ENCODE data around the gene ZC2HC1B. TPM values are rescaled to one million over a fixed set of nuclear protein-coding genes. Genes with fewer than 3 reads are reported as not detected.

The ZC2HC1B gene
- total and polyA plus RNA-seq, 4 donors = 0.28 TPM; not detected in 3

DNA sequence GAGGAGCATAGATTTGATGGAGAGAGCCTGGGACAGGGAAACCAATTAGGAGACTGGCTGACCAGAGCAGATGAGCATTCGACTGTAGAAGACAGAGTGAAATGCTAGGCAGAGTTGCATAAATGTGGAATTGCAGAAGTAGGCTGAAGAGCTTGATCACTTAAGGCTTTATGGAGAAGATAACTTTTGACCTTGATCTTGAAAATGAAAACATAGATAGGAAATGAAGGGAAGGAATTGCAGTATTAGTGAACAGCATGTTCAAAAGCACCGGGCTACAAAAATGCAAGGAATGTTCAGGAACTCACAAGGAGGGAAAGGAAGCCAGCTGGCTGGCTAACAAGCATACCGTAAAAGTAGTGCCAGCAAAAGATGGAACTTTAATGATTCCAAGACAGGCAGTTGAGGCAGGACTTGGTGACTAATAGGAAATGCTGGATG is 41.7 kb upstream of the ZC2HC1B start:
- H3K27ac ChIP-seq (ENCODE audit: low read depth in 1 of 2, low read length in 1 of 2) = no peak overlapping the region
- DNase-seq (no peak), ATAC-seq (ENCODE audit: insufficient read depth, low FRiP score) (peak; percentile 34)

DNA sequence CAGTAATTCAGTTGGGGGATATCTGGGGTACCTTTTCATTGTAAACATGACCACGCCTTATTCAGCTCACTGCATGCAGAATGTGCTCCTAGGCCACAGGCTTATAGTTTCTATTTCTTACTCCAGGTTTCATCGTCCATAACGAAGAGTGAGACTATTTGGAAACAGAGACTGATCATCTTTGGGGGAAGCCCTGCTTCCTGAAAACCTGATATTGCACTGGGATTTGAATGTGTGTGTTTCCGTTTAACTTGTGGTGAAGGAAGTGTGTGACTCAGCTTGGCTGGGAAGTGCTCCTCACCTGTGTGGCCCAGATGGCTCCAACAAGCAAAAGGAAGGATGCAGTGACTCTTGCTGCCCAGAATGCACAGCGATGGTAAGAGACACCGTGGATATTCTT is 40.7 kb upstream of the ZC2HC1B start:
- WGBS, 2 donors = 47 to 63% methylated on average over 6 of the region's 6 CpGs
- Histone ChIP-seq H3K9me3 (ENCODE audit: control insufficient read depth in 4 of 4, insufficient read depth in 3 of 4, low read length in 3 of 4) (no peaks in the 10 kb centered on the region), H3K36me3 (ENCODE audit: control insufficient read depth in 4 of 4, insufficient read depth in 4 of 4, low read length in 4 of 4) (peaks cover 2 to 17% (median 5%) of the 10 kb centered on the region in 4 donors), H3K4me1 (ENCODE audit: control insufficient read depth in 5 of 5, insufficient read depth in 5 of 5, low read length in 5 of 5) (peaks cover 0 to 10% (median 6%) of the 10 kb centered on the region in 5 donors), H3K4me3 (no peak overlapping the region), H3K9ac (ENCODE audit: insufficient read depth in 1 of 2, low read length in 2 of 2) (no peak overlapping the region), H3K27ac (ENCODE audit: low read depth in 1 of 2, low read length in 1 of 2) (no peak overlapping the region), H3K27me3 (ENCODE audit: control insufficient read depth in 3 of 3, insufficient read depth in 3 of 3, low read length in 2 of 3) (no peaks in the 10 kb centered on the region)
- DNase-seq (peak in 1 of 3 donors; percentile 15), ATAC-seq (ENCODE audit: insufficient read depth, low FRiP score) (no peak)
- TF ChIP-seq, protein P1, sequence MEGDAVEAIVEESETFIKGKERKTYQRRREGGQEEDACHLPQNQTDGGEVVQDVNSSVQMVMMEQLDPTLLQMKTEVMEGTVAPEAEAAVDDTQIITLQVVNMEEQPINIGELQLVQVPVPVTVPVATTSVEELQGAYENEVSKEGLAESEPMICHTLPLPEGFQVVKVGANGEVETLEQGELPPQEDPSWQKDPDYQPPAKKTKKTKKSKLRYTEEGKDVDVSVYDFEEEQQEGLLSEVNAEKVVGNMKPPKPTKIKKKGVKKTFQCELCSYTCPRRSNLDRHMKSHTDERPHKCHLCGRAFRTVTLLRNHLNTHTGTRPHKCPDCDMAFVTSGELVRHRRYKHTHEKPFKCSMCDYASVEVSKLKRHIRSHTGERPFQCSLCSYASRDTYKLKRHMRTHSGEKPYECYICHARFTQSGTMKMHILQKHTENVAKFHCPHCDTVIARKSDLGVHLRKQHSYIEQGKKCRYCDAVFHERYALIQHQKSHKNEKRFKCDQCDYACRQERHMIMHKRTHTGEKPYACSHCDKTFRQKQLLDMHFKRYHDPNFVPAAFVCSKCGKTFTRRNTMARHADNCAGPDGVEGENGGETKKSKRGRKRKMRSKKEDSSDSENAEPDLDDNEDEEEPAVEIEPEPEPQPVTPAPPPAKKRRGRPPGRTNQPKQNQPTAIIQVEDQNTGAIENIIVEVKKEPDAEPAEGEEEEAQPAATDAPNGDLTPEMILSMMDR (IDR thresholded peaks at IDR 0.05; ENCODE audit: control extremely low read depth, extremely low read depth) = no peak

More for the DNA sequence above, 41.7 kb upstream of the ZC2HC1B start:
- TF ChIP-seq, protein P1 (IDR thresholded peaks at IDR 0.05; ENCODE audit: control extremely low read depth, extremely low read depth) = no peak
- Histone ChIP-seq H3K4me1 (ENCODE audit: control insufficient read depth in 5 of 5, insufficient read depth in 5 of 5, low read length in 5 of 5) (peaks cover 0 to 10% (median 4%) of the 10 kb centered on the region in 5 donors), H3K4me3 (no peak overlapping the region), H3K9me3 (ENCODE audit: control insufficient read depth in 4 of 4, insufficient read depth in 3 of 4, low read length in 3 of 4) (no peaks in the 10 kb centered on the region), H3K9ac (ENCODE audit: insufficient read depth in 1 of 2, low read length in 2 of 2) (no peak overlapping the region), H3K36me3 (ENCODE audit: control insufficient read depth in 4 of 4, insufficient read depth in 4 of 4, low read length in 4 of 4) (peaks cover 3 to 21% (median 7%) of the 10 kb centered on the region in 4 donors), H3K27me3 (ENCODE audit: control insufficient read depth in 3 of 3, insufficient read depth in 3 of 3, low read length in 2 of 3) (no peaks in the 10 kb centered on the region)
- 44 to 52% methylated on average over 3 of the region's 3 CpGs for WGBS, 2 donors

DNA sequence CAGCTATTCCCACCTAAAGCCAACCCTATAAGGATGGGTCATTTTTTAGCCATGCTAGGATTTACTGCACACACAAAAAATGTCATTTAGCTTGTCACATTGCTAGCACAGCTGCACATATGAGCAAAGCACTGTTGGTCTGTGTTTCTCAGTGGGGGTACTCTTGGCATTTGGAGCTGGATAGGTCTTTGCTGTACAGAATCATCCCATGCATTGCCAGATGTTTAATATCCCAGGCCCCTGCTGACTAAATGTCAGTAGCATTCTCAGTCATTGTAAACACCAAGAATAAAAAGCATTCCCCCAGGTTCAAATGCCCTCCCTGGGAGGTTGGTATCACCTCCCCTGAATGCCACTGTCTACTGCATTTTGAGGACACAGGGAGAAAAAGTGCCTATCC is 35.7 kb upstream of the ZC2HC1B start:
- no peaks in the 10 kb centered on the region for H3K9me3 ChIP-seq (ENCODE audit: control insufficient read depth in 4 of 4, insufficient read depth in 3 of 4, low read length in 3 of 4)
- no peaks in the 10 kb centered on the region for H3K27me3 ChIP-seq (ENCODE audit: control insufficient read depth in 3 of 3, insufficient read depth in 3 of 3, low read length in 2 of 3)
- peaks cover 0 to 6% (median 4%) of the 10 kb centered on the region in 4 donors for H3K36me3 ChIP-seq (ENCODE audit: control insufficient read depth in 4 of 4, insufficient read depth in 4 of 4, low read length in 4 of 4)
- TF ChIP-seq, protein P1 (IDR thresholded peaks at IDR 0.05; ENCODE audit: control extremely low read depth, extremely low read depth) = no peak
- ATAC-seq (ENCODE audit: insufficient read depth, low FRiP score) (no peak), DNase-seq (peak; percentile 55 to 76 (median 57))
- H3K27ac ChIP-seq (ENCODE audit: low read depth in 1 of 2, low read length in 1 of 2) = no peak overlapping the region
- no peak overlapping the region for H3K9ac ChIP-seq (ENCODE audit: insufficient read depth in 1 of 2, low read length in 2 of 2)
- no peak overlapping the region for H3K4me3 ChIP-seq
- H3K4me1 ChIP-seq (ENCODE audit: control insufficient read depth in 5 of 5, insufficient read depth in 5 of 5, low read length in 5 of 5) = peaks cover 0 to 13% (median 0%) of the 10 kb centered on the region in 5 donors

DNA sequence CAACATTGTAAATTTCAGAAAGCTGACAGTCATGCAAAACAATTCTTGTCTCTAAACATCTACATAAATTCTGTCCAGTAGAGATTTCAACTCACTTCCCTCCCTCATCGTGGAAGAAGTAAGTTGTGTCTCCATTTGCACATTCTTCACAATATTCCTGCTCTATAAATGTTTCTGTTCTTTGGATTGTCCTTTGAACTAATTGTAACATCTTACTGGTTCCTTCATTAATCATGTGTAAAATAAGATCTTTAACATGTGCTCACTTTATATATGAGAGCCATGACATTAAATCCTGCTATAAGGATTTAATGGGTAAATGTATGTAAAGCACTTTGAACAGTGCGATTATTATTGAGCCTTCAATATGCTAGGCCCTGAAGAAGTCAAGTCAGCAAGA is 28.1 kb upstream of the ZC2HC1B start:
- no peak overlapping the region for H3K27ac ChIP-seq (ENCODE audit: low read depth in 1 of 2, low read length in 1 of 2)
- H3K4me1 ChIP-seq (ENCODE audit: control insufficient read depth in 5 of 5, insufficient read depth in 5 of 5, low read length in 5 of 5) = no peaks in the 10 kb centered on the region
- ATAC-seq (ENCODE audit: insufficient read depth, low FRiP score) (no peak), DNase-seq (no peak)
- H3K36me3 ChIP-seq (ENCODE audit: control insufficient read depth in 4 of 4, insufficient read depth in 4 of 4, low read length in 4 of 4) = no peaks in the 10 kb centered on the region
- 93 to 97% methylated on average over 2 of the region's 2 CpGs for WGBS, 2 donors
- no peaks in the 10 kb centered on the region for H3K27me3 ChIP-seq (ENCODE audit: control insufficient read depth in 3 of 3, insufficient read depth in 3 of 3, low read length in 2 of 3)
- H3K9ac ChIP-seq (ENCODE audit: insufficient read depth in 1 of 2, low read length in 2 of 2) = no peak overlapping the region
- no peak overlapping the region for H3K4me3 ChIP-seq
- H3K9me3 ChIP-seq (ENCODE audit: control insufficient read depth in 4 of 4, insufficient read depth in 3 of 4, low read length in 3 of 4) = no peaks in the 10 kb centered on the region
- TF ChIP-seq, protein P1 (IDR thresholded peaks at IDR 0.05; ENCODE audit: control extremely low read depth, extremely low read depth) = no peak

All from lung (tissue), 12 donors.